H1 (cell line): ENCODE data around the gene HOXD12.

Experiments
- POLR2A ChIP-seq, 2 experiments: IDR thresholded peaks; 1 replicate in 1 of 2; 2 replicates in 1 of 2; pipeline ENCODE4 v1.6.1; 2011; ENCODE audit warnings: low read depth in 2 of 2, low read length in 2 of 2, mild to moderate bottlenecking in 2 of 2; ENCODE audit errors: control extremely low read depth in 1 of 2
- POLR2AphosphoS5 ChIP-seq: IDR thresholded peaks from 2 replicates; pipeline ENCODE4 v1.6.1; 2011; ENCODE audit warnings: low read depth, low read length

DNA sequence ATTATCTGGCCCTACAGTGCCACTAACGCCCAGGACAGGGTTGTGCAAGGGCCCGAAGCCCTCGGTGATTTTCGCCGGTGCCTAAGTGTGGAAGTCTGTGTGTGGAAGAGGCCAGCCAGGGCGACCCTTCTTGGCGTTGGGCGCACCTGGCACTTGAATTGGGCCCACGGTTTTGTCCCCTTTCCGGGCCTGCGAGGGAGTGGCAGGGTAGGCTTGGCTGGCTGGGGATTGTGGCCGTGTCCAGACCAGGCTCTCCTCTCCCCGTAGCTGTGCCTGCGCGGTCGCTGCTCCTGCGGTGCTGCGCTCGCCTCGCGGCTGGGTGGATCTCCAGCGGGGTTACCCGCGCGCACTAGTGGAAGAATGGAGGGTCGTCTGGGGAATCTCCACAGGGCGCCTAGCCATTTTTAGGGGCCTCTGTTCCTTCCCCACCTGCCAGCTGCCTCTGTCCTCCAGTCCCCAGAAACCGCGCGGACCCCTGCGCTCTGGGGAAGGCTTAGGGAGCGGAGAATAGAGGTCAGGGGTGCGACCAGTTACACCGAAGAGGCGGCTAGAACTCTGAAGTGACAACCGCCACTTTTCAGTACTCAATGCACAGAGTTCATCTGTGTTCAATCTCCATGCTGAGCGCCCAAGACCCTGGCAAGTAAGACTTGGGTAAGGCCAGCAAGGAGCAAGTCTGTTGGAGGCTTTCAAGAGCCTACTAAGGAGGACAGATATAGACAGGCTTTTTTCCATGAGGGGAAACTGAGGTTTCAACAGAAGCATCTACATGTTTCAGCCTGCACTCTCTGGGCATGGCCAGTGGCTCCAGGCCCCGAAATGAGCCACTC lies 31.8 kb upstream of the HOXD12 start:
- no peak for TF ChIP-seq POLR2A (IDR thresholded peaks at IDR 0.05; ENCODE audit: control extremely low read depth in 1 of 2, low read depth in 2 of 2, low read length in 2 of 2)
- TF ChIP-seq POLR2AphosphoS5: no peak
